RWPE2 (cell line): ENCODE data around the gene KIFBP.
A peak's percentile ranks its signal among the peaks of the same experiment; 100 is the strongest.

Source experiments
- ATAC-seq: fragments of 200-7000 bp; cut with Tn5 transposase; 3 replicates; pipeline ENCODE4 v1.9.1; 2021; ENCODE audit warnings: low read depth
- DNase-seq: peaks from one replicate; pipeline ENCODE4 v3.0.0-alpha.2; 2020; ENCODE audit warnings: low spot score
- H3K27ac ChIP-seq: fragments of 450-650 bp; 2 replicates; pipeline ENCODE4 v1.5.1; 2017; ENCODE audit warnings: mild to moderate bottlenecking; ENCODE audit not compliant: poor library complexity, severe bottlenecking
- H3K27me3 ChIP-seq: fragments of 250-450 bp; sonication (Bioruptor Pico); 2 replicates; pipeline ENCODE4 v1.5.1; 2021; ENCODE audit warnings: mild to moderate bottlenecking, moderate library complexity; ENCODE audit not compliant: insufficient read depth, poor library complexity, severe bottlenecking
- H3K36me3 ChIP-seq: fragments of 250-450 bp; sonication (Bioruptor Pico); 2 replicates; pipeline ENCODE4 v1.5.1; 2020; ENCODE audit warnings: low read depth, mild to moderate bottlenecking, moderate library complexity
- H3K4me1 ChIP-seq: fragments of 250-450 bp; sonication (Bioruptor Pico); 2 replicates; pipeline ENCODE4 v1.5.1; 2021; ENCODE audit warnings: mild to moderate bottlenecking, moderate library complexity; ENCODE audit not compliant: insufficient read depth, poor library complexity, severe bottlenecking
- H3K4me3 ChIP-seq: fragments of 250-450 bp; sonication (Bioruptor Pico); 2 replicates; pipeline ENCODE4 v1.5.1; 2021; ENCODE audit warnings: mild to moderate bottlenecking, moderate library complexity; ENCODE audit not compliant: severe bottlenecking
- H3K9me3 ChIP-seq: fragments of 250-450 bp; sonication (Bioruptor Pico); 2 replicates; pipeline ENCODE4 v1.5.1; 2021; ENCODE audit warnings: mild to moderate bottlenecking, moderate library complexity; ENCODE audit not compliant: severe bottlenecking
- CTCF ChIP-seq: fragments of 450-650 bp; IDR thresholded peaks from one replicate; pipeline ENCODE4 v1.5.1; 2017; ENCODE audit warnings: mild to moderate bottlenecking, moderate library complexity; ENCODE audit not compliant: poor library complexity, severe bottlenecking

Gene KIFBP

GRCh38 chr10:69042838-69043237 is 54.2 kb downstream of the KIFBP start:
- DNase-seq: no peak
- Histone ChIP-seq H3K4me3 (no peak overlapping the region), H3K4me1 (peaks cover 26% of the 10 kb centered on the region), H3K36me3 (no peaks in the 10 kb centered on the region), H3K27ac (no peak overlapping the region), H3K27me3 (no peaks in the 10 kb centered on the region), H3K9me3 (no peaks in the 10 kb centered on the region)
- ATAC-seq: no peak
- TF ChIP-seq CTCF: no peak

GRCh38 chr10:69043931-69044531 is 55.4 kb downstream of the KIFBP start:
- Histone ChIP-seq H3K36me3 (no peaks in the 10 kb centered on the region), H3K4me3 (no peak overlapping the region), H3K9me3 (no peaks in the 10 kb centered on the region), H3K27me3 (no peaks in the 10 kb centered on the region), H3K4me1 (peaks cover 27% of the 10 kb centered on the region), H3K27ac (peak overlapping the region; percentile 96)
- DNase-seq (no peak), ATAC-seq (no peak)
- TF ChIP-seq CTCF: no peak

GRCh38 chr10:69044546-69044945 is 55.9 kb downstream of the KIFBP start:
- ATAC-seq (no peak), DNase-seq (no peak)
- H3K27ac ChIP-seq: peak overlapping the region; percentile 96
- no peaks in the 10 kb centered on the region for H3K36me3 ChIP-seq
- H3K9me3 ChIP-seq: no peaks in the 10 kb centered on the region
- no peak overlapping the region for H3K4me3 ChIP-seq
- peaks cover 27% of the 10 kb centered on the region for H3K4me1 ChIP-seq
- no peak for TF ChIP-seq CTCF
- no peaks in the 10 kb centered on the region for H3K27me3 ChIP-seq

- peak; percentile 93 for ATAC-seq
Observed at GRCh38 chr10:69045441-69046300, 57.1 kb downstream of the KIFBP start.

More at GRCh38 chr10:69045441-69046300, 57.1 kb downstream of the KIFBP start:
- DNase-seq: peak; percentile 82
- no peaks in the 10 kb centered on the region for H3K27me3 ChIP-seq
- peaks cover 27% of the 10 kb centered on the region for H3K4me1 ChIP-seq
- peak overlapping the region; percentile 96 for H3K27ac ChIP-seq
- H3K4me3 ChIP-seq: no peak overlapping the region
- no peaks in the 10 kb centered on the region for H3K9me3 ChIP-seq
- no peak for TF ChIP-seq CTCF
- H3K36me3 ChIP-seq: no peaks in the 10 kb centered on the region
